Upper lobe of right lung (tissue), 1 donor: ENCODE results near the gene MAF. TPM values are rescaled to one million over a fixed set of nuclear protein-coding genes. Genes with fewer than 3 reads are reported as not detected.

Experiments used
- ATAC-seq: fragments of 200-7000 bp; cut with Tn5 transposase; one replicate; pipeline ENCODE4 v1.9.1; 2020; ENCODE audit warnings: mild to moderate bottlenecking, moderate library complexity
- DNase-seq: peaks from one replicate; pipeline ENCODE4 v3.0.0-alpha.2; 2020
- H3K27ac ChIP-seq: fragments of 200-600 bp; one replicate; pipeline ENCODE4 v1.8.0; 2022
- H3K27me3 ChIP-seq: fragments of 200-600 bp; one replicate; pipeline ENCODE4 v1.8.0; 2022; ENCODE audit warnings: mild to moderate bottlenecking
- H3K36me3 ChIP-seq: fragments of 200-600 bp; one replicate; pipeline ENCODE4 v1.8.0; 2022
- H3K4me1 ChIP-seq: fragments of 200-600 bp; one replicate; pipeline ENCODE4 v1.8.0; 2022
- H3K4me3 ChIP-seq: fragments of 200-600 bp; one replicate; pipeline ENCODE4 v1.8.0; 2022; ENCODE audit warnings: mild to moderate bottlenecking
- H3K9me3 ChIP-seq: fragments of 200-600 bp; one replicate; pipeline ENCODE4 v1.8.0; 2022
- intact Hi-C: fragments of 100-400 bp; cut with DNase I; formaldehyde crosslinking; loops from one replicate; pipeline ENCODE4 v1.11.0; 2022
- total RNA-seq: library from RNA; stranded (reverse); fragmentation: NEBNext Ultra II Directional; extraction: Animal tissue kit (Norgen Biotek cat#: 25700); gene quantifications from one replicate; pipeline ENCODE4 v1.2.1, GENCODE V29; 2021
- TF ChIP-seq, protein P1 (sequence below): fragments of 200-600 bp; IDR thresholded peaks from one replicate; pipeline ENCODE4 v1.8.0; 2022; ENCODE audit warnings: antibody characterized with exemption
- donor health status: DM: no; HTN: yes; CAD: no; lungs with severe emphysema.

Gene MAF
- total RNA-seq, 1 donor from 2014 or later = 66.4 TPM

DNA sequence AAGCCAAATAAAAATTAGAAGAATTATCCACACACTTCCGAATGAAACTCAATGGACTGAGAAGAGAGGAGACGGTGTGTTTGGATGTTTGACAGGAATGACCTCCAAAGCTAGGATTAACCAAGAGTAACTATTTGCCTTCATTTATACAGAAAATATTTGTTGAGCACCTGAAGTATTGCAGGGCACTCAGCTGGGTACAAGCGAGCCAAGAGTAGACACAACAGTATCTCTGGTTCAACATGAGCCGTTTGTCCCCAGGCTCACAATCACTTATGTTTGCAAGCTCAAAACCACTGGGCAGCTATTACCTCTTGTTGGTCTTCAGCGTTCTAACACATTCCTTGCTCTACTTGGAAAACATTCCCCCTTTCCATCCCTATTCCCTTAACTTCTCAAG, 38.8 kb downstream of the MAF start:
- no peak for DNase-seq
- Histone ChIP-seq H3K27me3 (no peaks in the 10 kb centered on the region), H3K4me1 (no peaks in the 10 kb centered on the region), H3K36me3 (no peaks in the 10 kb centered on the region), H3K4me3 (no peak overlapping the region), H3K9me3 (no peaks in the 10 kb centered on the region), H3K27ac (no peak overlapping the region)
- TF ChIP-seq, protein P1, sequence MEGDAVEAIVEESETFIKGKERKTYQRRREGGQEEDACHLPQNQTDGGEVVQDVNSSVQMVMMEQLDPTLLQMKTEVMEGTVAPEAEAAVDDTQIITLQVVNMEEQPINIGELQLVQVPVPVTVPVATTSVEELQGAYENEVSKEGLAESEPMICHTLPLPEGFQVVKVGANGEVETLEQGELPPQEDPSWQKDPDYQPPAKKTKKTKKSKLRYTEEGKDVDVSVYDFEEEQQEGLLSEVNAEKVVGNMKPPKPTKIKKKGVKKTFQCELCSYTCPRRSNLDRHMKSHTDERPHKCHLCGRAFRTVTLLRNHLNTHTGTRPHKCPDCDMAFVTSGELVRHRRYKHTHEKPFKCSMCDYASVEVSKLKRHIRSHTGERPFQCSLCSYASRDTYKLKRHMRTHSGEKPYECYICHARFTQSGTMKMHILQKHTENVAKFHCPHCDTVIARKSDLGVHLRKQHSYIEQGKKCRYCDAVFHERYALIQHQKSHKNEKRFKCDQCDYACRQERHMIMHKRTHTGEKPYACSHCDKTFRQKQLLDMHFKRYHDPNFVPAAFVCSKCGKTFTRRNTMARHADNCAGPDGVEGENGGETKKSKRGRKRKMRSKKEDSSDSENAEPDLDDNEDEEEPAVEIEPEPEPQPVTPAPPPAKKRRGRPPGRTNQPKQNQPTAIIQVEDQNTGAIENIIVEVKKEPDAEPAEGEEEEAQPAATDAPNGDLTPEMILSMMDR = no peak
- ATAC-seq = no peak
- intact Hi-C loops = no loop called here

GRCh38 chr16:79560923-79561322, 39.6 kb downstream of the MAF start:
- no peak for ATAC-seq
- Histone ChIP-seq H3K36me3 (no peaks in the 10 kb centered on the region), H3K27me3 (no peaks in the 10 kb centered on the region), H3K4me3 (no peak overlapping the region), H3K4me1 (no peaks in the 10 kb centered on the region), H3K27ac (no peak overlapping the region), H3K9me3 (no peaks in the 10 kb centered on the region)
- intact Hi-C loops = no loop called here
- DNase-seq = no peak
- TF ChIP-seq, protein P1 = no peak

- TF ChIP-seq, protein P1 = no peak
- DNase-seq = no peak
Measured at GRCh38 chr16:79560318-79560717, 40.2 kb downstream of the MAF start.

GRCh38 chr16:79559532-79559931, 41.0 kb downstream of the MAF start:
- Histone ChIP-seq H3K4me1 (no peaks in the 10 kb centered on the region), H3K4me3 (no peak overlapping the region), H3K27ac (no peak overlapping the region), H3K27me3 (no peaks in the 10 kb centered on the region), H3K36me3 (no peaks in the 10 kb centered on the region), H3K9me3 (no peaks in the 10 kb centered on the region)
- ATAC-seq = no peak
- intact Hi-C loops = no loop called here
- TF ChIP-seq, protein P1 = no peak
- no peak for DNase-seq

More at GRCh38 chr16:79560318-79560717, 40.2 kb downstream of the MAF start:
- H3K4me3 ChIP-seq = no peak overlapping the region
- no peaks in the 10 kb centered on the region for H3K36me3 ChIP-seq
- no peaks in the 10 kb centered on the region for H3K9me3 ChIP-seq
- intact Hi-C loops = no loop called here
- H3K27ac ChIP-seq = no peak overlapping the region
- H3K27me3 ChIP-seq = no peaks in the 10 kb centered on the region
- ATAC-seq = no peak
- H3K4me1 ChIP-seq = no peaks in the 10 kb centered on the region

DNA sequence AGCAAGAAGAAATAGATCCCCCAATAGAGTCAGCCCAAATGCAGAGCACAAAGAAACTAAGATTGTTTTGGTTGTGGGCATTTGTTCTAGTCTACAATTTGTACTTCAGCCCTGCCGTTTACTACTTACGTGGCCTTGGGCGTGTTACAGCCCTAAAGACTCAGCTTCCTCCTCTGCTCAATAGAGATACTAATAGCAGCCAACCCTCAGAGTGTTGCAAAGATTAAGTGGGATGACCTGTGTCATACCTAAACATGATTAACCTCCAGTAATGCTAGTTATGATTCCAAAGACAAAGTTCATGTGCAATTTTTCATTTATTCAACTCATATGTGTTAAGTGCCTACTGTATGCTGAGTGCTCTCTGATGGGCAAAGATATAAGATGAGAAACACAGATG, 43.1 kb downstream of the MAF start:
- no peak overlapping the region for H3K4me3 ChIP-seq
- no peaks in the 10 kb centered on the region for H3K4me1 ChIP-seq
- no peak overlapping the region for H3K27ac ChIP-seq
- H3K9me3 ChIP-seq = no peaks in the 10 kb centered on the region
- ATAC-seq = no peak
- no peak for DNase-seq
- TF ChIP-seq, protein P1 = no peak
- no peaks in the 10 kb centered on the region for H3K27me3 ChIP-seq
- no peaks in the 10 kb centered on the region for H3K36me3 ChIP-seq
- intact Hi-C loops = no loop called here

GRCh38 chr16:79554912-79555311, 45.6 kb downstream of the MAF start:
- TF ChIP-seq, protein P1 = no peak
- intact Hi-C loops = no loop called here
- Histone ChIP-seq H3K9me3 (no peaks in the 10 kb centered on the region), H3K4me1 (no peaks in the 10 kb centered on the region), H3K27ac (no peak overlapping the region), H3K36me3 (no peaks in the 10 kb centered on the region), H3K4me3 (no peak overlapping the region), H3K27me3 (no peaks in the 10 kb centered on the region)
- no peak for DNase-seq
- no peak for ATAC-seq
